ENCODE measurements around the gene OPCML. TPM values are rescaled to one million over a fixed set of nuclear protein-coding genes. Genes with fewer than 3 reads are reported as not detected.

Gene OPCML
- total RNA-seq, 1 experiment from 2014 or later, result not detected

DNA sequence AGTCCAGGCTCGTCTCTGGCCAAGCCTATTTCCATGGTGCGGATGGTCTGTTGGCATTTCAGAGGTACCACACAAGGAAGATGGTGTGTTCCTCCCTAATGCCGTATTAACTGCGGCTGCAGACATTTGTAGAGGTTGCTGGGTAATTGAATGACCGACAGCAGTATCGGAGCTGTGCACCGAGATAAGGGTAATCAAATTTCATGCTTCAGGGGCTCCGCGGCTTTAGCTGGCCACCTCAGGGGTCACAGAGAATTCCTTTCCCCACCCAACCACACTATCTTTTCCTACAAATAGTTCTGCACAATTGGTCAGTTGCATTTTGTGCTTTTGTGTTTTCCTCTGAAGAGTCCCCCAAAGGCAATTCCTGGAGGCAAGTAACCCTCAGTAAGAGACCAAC lies 297.4 kb downstream of the OPCML start:
- CTCF ChIA-PET, result interaction anchor here (0.6 kb wide), 1 partner anchor 618 kb away, joined by 3 read pairs; no protein-coding TSS in a partner anchor
- no peak for DNase-seq (ENCODE audit: low read depth, low spot score)

GRCh38 chr11:133232665-133233064 lies 299.6 kb downstream of the OPCML start:
- in situ Hi-C loops (cut with HindIII; ENCODE audit: low pct_unique_long_range_greater_than_20kb, low sequenced_read_pairs) (no loop called here), intact Hi-C loops (cut with micrococcal nuclease; ENCODE audit: unreplicated experiment) (no loop called here)
- CTCF ChIA-PET, result no interaction called here
- no peak for TF ChIP-seq SIN3A (IDR thresholded peaks at IDR 0.05; ENCODE audit: borderline replicate concordance, insufficient read depth, low read depth, low read length)
- no peak for TF ChIP-seq CTCF (IDR thresholded peaks at IDR 0.05)
- no peak for TF ChIP-seq POLR2AphosphoS5 (IDR thresholded peaks at IDR 0.05; ENCODE audit: low read depth, low read length)
- no peak for TF ChIP-seq TCF7L2 (IDR thresholded peaks at IDR 0.05; ENCODE audit: low read depth, low read length)
- no peak for TF ChIP-seq REST (IDR thresholded peaks at IDR 0.05; ENCODE audit: insufficient read depth in 1 of 2, low read depth in 2 of 2, low read length in 1 of 2)
- DNase-seq (ENCODE audit: low read depth, low spot score) (no peak), ATAC-seq (no peak)
- H3K4me1 ChIP-seq (ENCODE audit: control insufficient read depth, insufficient read depth, low read length), result no peaks in the 10 kb centered on the region
- no peaks in the 10 kb centered on the region for H3K36me3 ChIP-seq (ENCODE audit: control insufficient read depth, insufficient read depth, low read length)
- H3K4me3 ChIP-seq (ENCODE audit: low read depth in 2 of 2, low read length in 2 of 2), result no peak overlapping the region
- no TSS peak for BruUV-seq (replicated peaks)
- H3K27me3 ChIP-seq (ENCODE audit: control insufficient read depth, insufficient read depth, low read length), result no peaks in the 10 kb centered on the region
- H3K27ac ChIP-seq (ENCODE audit: low read length), result no peak overlapping the region
- H3K9me3 ChIP-seq (ENCODE audit: control insufficient read depth, insufficient read depth, low read depth, low read length), result no peaks in the 10 kb centered on the region
- POLR2A ChIA-PET, result no interaction called here

More for the DNA sequence above, 297.4 kb downstream of the OPCML start:
- no peak overlapping the region for H3K27ac ChIP-seq (ENCODE audit: low read length)
- H3K27me3 ChIP-seq (ENCODE audit: control insufficient read depth, insufficient read depth, low read length), result no peaks in the 10 kb centered on the region
- no peak overlapping the region for H3K4me3 ChIP-seq (ENCODE audit: low read depth in 2 of 2, low read length in 2 of 2)
- POLR2A ChIA-PET, result no interaction called here
- H3K9me3 ChIP-seq (ENCODE audit: control insufficient read depth, insufficient read depth, low read depth, low read length), result no peaks in the 10 kb centered on the region
- H3K36me3 ChIP-seq (ENCODE audit: control insufficient read depth, insufficient read depth, low read length), result no peaks in the 10 kb centered on the region
- intact Hi-C loops (cut with micrococcal nuclease; ENCODE audit: unreplicated experiment), result no loop called here
- no peaks in the 10 kb centered on the region for H3K4me1 ChIP-seq (ENCODE audit: control insufficient read depth, insufficient read depth, low read length)
- in situ Hi-C loops (cut with HindIII; ENCODE audit: low pct_unique_long_range_greater_than_20kb, low sequenced_read_pairs), result no loop called here
- no peak for ATAC-seq
- no TSS peak for BruUV-seq (replicated peaks)
- TF ChIP-seq REST (IDR thresholded peaks at IDR 0.05; ENCODE audit: insufficient read depth in 1 of 2, low read depth in 2 of 2, low read length in 1 of 2) (no peak), SIN3A (IDR thresholded peaks at IDR 0.05; ENCODE audit: borderline replicate concordance, insufficient read depth, low read depth, low read length) (no peak), CTCF (IDR thresholded peaks at IDR 0.05) (no peak), TCF7L2 (IDR thresholded peaks at IDR 0.05; ENCODE audit: low read depth, low read length) (no peak), POLR2AphosphoS5 (IDR thresholded peaks at IDR 0.05; ENCODE audit: low read depth, low read length) (no peak)
